ENCODE results near the gene NOPCHAP1. TPM values are rescaled to one million over a fixed set of nuclear protein-coding genes. Genes with fewer than 3 reads are reported as not detected.

The NOPCHAP1 gene
- total and polyA plus RNA-seq, 9 donors = 4.5 to 20.2 (median 13.1) TPM

- H3K4me3 ChIP-seq = no peak overlapping the region
- H3K36me3 ChIP-seq = no peaks in the 10 kb centered on the region
- TF ChIP-seq POLR2A (IDR thresholded peaks at IDR 0.05) (no peak), EP300 (IDR thresholded peaks at IDR 0.05) (no peak), CTCF (IDR thresholded peaks at IDR 0.05) (no peak)
- no peaks in the 10 kb centered on the region for H3K9me3 ChIP-seq
- H3K27ac ChIP-seq = no peak overlapping the region
- H3K4me1 ChIP-seq (ENCODE audit: insufficient read depth) = peaks cover 4% of the 10 kb centered on the region
- intact Hi-C loops (cut with DNase I) = no loop called here
- DNase-seq = no peak
- 51 to 72% (median 70%) methylated on average over 6 of the region's 6 CpGs for WGBS, 3 donors
- no peaks in the 10 kb centered on the region for H3K27me3 ChIP-seq
Observed at GRCh38 chr12:104963757-104964156, 22.4 kb upstream of the NOPCHAP1 start.

- intact Hi-C loops (cut with DNase I) = no loop called here
Observed at GRCh38 chr12:104964167-104964855, 21.8 kb upstream of the NOPCHAP1 start.

GRCh38 chr12:104964856-104965205 is 21.3 kb upstream of the NOPCHAP1 start:
- H3K4me1 ChIP-seq (ENCODE audit: insufficient read depth) = peaks cover 2% of the 10 kb centered on the region
- no peaks in the 10 kb centered on the region for H3K9me3 ChIP-seq
- intact Hi-C loops (cut with DNase I) = no loop called here
- H3K36me3 ChIP-seq = no peaks in the 10 kb centered on the region
- H3K27ac ChIP-seq = no peak overlapping the region
- no peaks in the 10 kb centered on the region for H3K27me3 ChIP-seq
- H3K4me3 ChIP-seq = no peak overlapping the region
- DNase-seq = no peak
- no peak for TF ChIP-seq EP300 (IDR thresholded peaks at IDR 0.05)
- TF ChIP-seq CTCF (IDR thresholded peaks at IDR 0.05) = no peak
- TF ChIP-seq POLR2A (IDR thresholded peaks at IDR 0.05) = no peak
- 21 to 67% (median 63%) methylated on average over 2 of the region's 2 CpGs for WGBS, 3 donors

More at GRCh38 chr12:104964167-104964855, 21.8 kb upstream of the NOPCHAP1 start:
- 70 to 77% (median 72%) methylated on average over 8 of the region's 8 CpGs for WGBS, 3 donors
- TF ChIP-seq CTCF (IDR thresholded peaks at IDR 0.05) (no peak), EP300 (IDR thresholded peaks at IDR 0.05) (no peak), POLR2A (IDR thresholded peaks at IDR 0.05) (no peak)
- no peaks in the 10 kb centered on the region for H3K9me3 ChIP-seq
- H3K27ac ChIP-seq = no peak overlapping the region
- no peak overlapping the region for H3K4me3 ChIP-seq
- no peak for DNase-seq
- no peaks in the 10 kb centered on the region for H3K36me3 ChIP-seq
- H3K4me1 ChIP-seq (ENCODE audit: insufficient read depth) = peaks cover 2% of the 10 kb centered on the region
- H3K27me3 ChIP-seq = no peaks in the 10 kb centered on the region

GRCh38 chr12:104966677-104967076 is 19.4 kb upstream of the NOPCHAP1 start:
- intact Hi-C loops (cut with DNase I) = no loop called here
- no peak overlapping the region for H3K4me3 ChIP-seq
- H3K4me1 ChIP-seq (ENCODE audit: insufficient read depth) = no peaks in the 10 kb centered on the region
- H3K9me3 ChIP-seq = no peaks in the 10 kb centered on the region
- WGBS, 3 donors = 94 to 97% (median 95%) methylated on average over 4 of the region's 4 CpGs
- TF ChIP-seq EP300 (IDR thresholded peaks at IDR 0.05) = no peak
- no peak for TF ChIP-seq POLR2A (IDR thresholded peaks at IDR 0.05)
- no peak for TF ChIP-seq CTCF (IDR thresholded peaks at IDR 0.05)
- no peak for DNase-seq
- no peak overlapping the region for H3K27ac ChIP-seq
- no peaks in the 10 kb centered on the region for H3K27me3 ChIP-seq
- no peaks in the 10 kb centered on the region for H3K36me3 ChIP-seq

Measured in ovary (tissue), 9 donors.